Aorta (tissue), 5 donors: ENCODE results near the gene RASAL1. TPM values are rescaled to one million over a fixed set of nuclear protein-coding genes. Genes with fewer than 3 reads are reported as not detected.

Source experiments
- ATAC-seq: fragments of 200-7000 bp; cut with Tn5 transposase; one replicate; pipeline ENCODE4 v1.9.1; 2022; ENCODE audit warnings: moderate library complexity; ENCODE audit not compliant: low FRiP score
- DNase-seq, 2 donors: peaks; one replicate each; pipeline ENCODE4 v3.0.0-alpha.2; 2020
- H3K27ac ChIP-seq, 2 donors: one replicate each; pipeline ENCODE4 v1.5.1; 2013; ENCODE audit warnings: low read length in 2 of 2, mild to moderate bottlenecking in 2 of 2, moderate library complexity in 2 of 2, control low read depth in 1 of 2, inconsistent platforms in 1 of 2, low read depth in 1 of 2
- H3K27me3 ChIP-seq, 2 donors: one replicate each; pipeline ENCODE4 v1.6.1; 2013; ENCODE audit warnings: control low read depth in 1 of 2, low read length in 1 of 2, mild to moderate bottlenecking in 1 of 2, moderate library complexity in 1 of 2; ENCODE audit not compliant: insufficient read depth in 2 of 2, control insufficient read depth in 1 of 2
- H3K36me3 ChIP-seq, 2 donors: one replicate each; pipeline ENCODE4 v1.6.1; 2013; ENCODE audit warnings: control low read depth in 1 of 2, low read length in 1 of 2, mild to moderate bottlenecking in 1 of 2; ENCODE audit not compliant: insufficient read depth in 2 of 2, control insufficient read depth in 1 of 2
- H3K4me1 ChIP-seq, 2 donors: one replicate each; pipeline ENCODE4 v1.6.1; 2013; ENCODE audit warnings: low read length in 2 of 2, control low read depth in 1 of 2, mild to moderate bottlenecking in 1 of 2, moderate library complexity in 1 of 2; ENCODE audit not compliant: insufficient read depth in 2 of 2, control insufficient read depth in 1 of 2
- H3K4me3 ChIP-seq, 2 donors: one replicate each; pipeline ENCODE4 v1.5.1; 2013; ENCODE audit warnings: low read length in 2 of 2, control low read depth in 1 of 2, mild to moderate bottlenecking in 1 of 2
- H3K9me3 ChIP-seq: one replicate; pipeline ENCODE4 v1.6.1; 2013; ENCODE audit warnings: mild to moderate bottlenecking, low read length; ENCODE audit not compliant: control insufficient read depth
- WGBS, 2 donors: extraction: QIAGEN DNeasy Blood & Tissue Kit; methylation state at CpG; one replicate each; pipeline ENCODE4 v1.1.7; 2013; 5-methylcytosine and 5-hydroxymethylcytosine counted together
- intact Hi-C, 2 donors: fragments of 100-400 bp; cut with DNase I; formaldehyde crosslinking; loops; one replicate each; pipeline versions ENCODE4 v1.14.2 to v1.15.0; 2022
- polyA plus RNA-seq, 2 donors: library from polyadenylated mRNA; stranded (reverse); fragments of 200-250 nt; gene quantifications; one replicate each; pipeline ENCODE4 v1.2.3, GENCODE V29; 2013
- total RNA-seq, 2 donors: library from RNA; stranded (reverse); fragmentation: NEBNext Ultra II Directional; extraction: Animal tissue kit (Norgen Biotek cat#: 25700); gene quantifications; one replicate each; pipeline ENCODE4 v1.2.1, GENCODE V29; 2021
- donor health status: healthy with polysubstance abuse.
- donor health status: Bipolar disorder and iron deficiency.
- donor health status: DM: no; HTN: no; CAD: no.
- donor health status: DM: no; HTN: no; CAD: no.
- donor health status: DM: yes; HTN: yes; CAD: no.

Gene RASAL1
- total and polyA plus RNA-seq, 4 donors, result not detected

GRCh38 chr12:113165521-113166450, 30.2 kb upstream of the RASAL1 start:
- Histone ChIP-seq H3K36me3 (peaks cover 8 to 29% of the 10 kb centered on the region in 2 donors), H3K4me3 (no peak overlapping the region), H3K4me1 (no peaks in the 10 kb centered on the region), H3K27ac (no peak overlapping the region), H3K9me3 (no peaks in the 10 kb centered on the region), H3K27me3 (no peaks in the 10 kb centered on the region)
- no peak for ATAC-seq
- no peak for DNase-seq
- 93 to 94% methylated on average over 32 of the region's 32 CpGs for WGBS, 2 donors
- intact Hi-C loops, result no loop called here

DNA sequence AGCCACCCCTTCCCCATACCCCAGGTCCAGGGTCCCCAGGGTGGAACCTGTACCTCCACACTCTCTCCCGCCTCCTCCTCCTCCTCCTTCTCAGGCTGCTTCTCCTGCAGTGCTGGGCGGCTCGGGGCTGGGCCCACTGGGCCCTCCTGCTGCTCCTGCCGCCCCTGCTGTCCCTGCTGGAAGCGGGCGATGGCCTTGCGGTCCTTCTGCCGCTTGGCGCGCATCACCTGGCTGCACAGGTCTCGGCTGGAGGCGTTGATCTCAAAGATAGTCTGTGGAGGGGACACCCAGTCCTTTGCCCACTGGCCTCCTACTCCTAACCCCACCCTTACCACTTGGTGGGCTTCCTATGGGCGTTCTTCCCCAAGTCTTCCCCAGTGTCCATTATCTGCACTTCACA, 28.5 kb upstream of the RASAL1 start:
- Histone ChIP-seq H3K9me3 (no peaks in the 10 kb centered on the region), H3K36me3 (peaks cover 6 to 29% of the 10 kb centered on the region in 2 donors), H3K27me3 (no peaks in the 10 kb centered on the region), H3K4me3 (no peak overlapping the region), H3K27ac (no peak overlapping the region), H3K4me1 (no peaks in the 10 kb centered on the region)
- ATAC-seq (no peak), DNase-seq (no peak)
- intact Hi-C loops, result no loop called here
- WGBS, 2 donors, result 96 to 98% methylated on average over 13 of the region's 13 CpGs

GRCh38 chr12:113163030-113163360, 27.4 kb upstream of the RASAL1 start:
- H3K36me3 ChIP-seq, result peaks cover 4 to 29% of the 10 kb centered on the region in 2 donors
- WGBS, 2 donors, result 93 to 95% methylated on average over 12 of the region's 12 CpGs
- intact Hi-C loops, result no loop called here

GRCh38 chr12:113162102-113163029, 26.8 kb upstream of the RASAL1 start:
- peaks cover 4 to 29% of the 10 kb centered on the region in 2 donors for H3K36me3 ChIP-seq
- no peaks in the 10 kb centered on the region for H3K9me3 ChIP-seq
- intact Hi-C loops, result no loop called here
- no peak overlapping the region for H3K27ac ChIP-seq
- no peaks in the 10 kb centered on the region for H3K4me1 ChIP-seq
- H3K4me3 ChIP-seq, result no peak overlapping the region
- H3K27me3 ChIP-seq, result no peaks in the 10 kb centered on the region
- no peak for ATAC-seq
- peak in 1 of 2 donors; percentile 38 for DNase-seq
- WGBS, 2 donors, result 81 to 85% methylated on average over 24 to 25 of the region's 25 CpGs

More at GRCh38 chr12:113163030-113163360, 27.4 kb upstream of the RASAL1 start:
- H3K4me3 ChIP-seq, result no peak overlapping the region
- no peaks in the 10 kb centered on the region for H3K9me3 ChIP-seq
- H3K4me1 ChIP-seq, result no peaks in the 10 kb centered on the region
- no peak overlapping the region for H3K27ac ChIP-seq
- no peaks in the 10 kb centered on the region for H3K27me3 ChIP-seq
- no peak for DNase-seq
- no peak for ATAC-seq

GRCh38 chr12:113161415-113162016, 26.0 kb upstream of the RASAL1 start:
- H3K4me3 ChIP-seq, result no peak overlapping the region
- ATAC-seq, result no peak
- peaks cover 4 to 29% of the 10 kb centered on the region in 2 donors for H3K36me3 ChIP-seq
- no peak for DNase-seq
- no peaks in the 10 kb centered on the region for H3K4me1 ChIP-seq
- 69 to 72% methylated on average over 23 to 26 of the region's 26 CpGs for WGBS, 2 donors
- no peaks in the 10 kb centered on the region for H3K27me3 ChIP-seq
- H3K27ac ChIP-seq, result no peak overlapping the region
- H3K9me3 ChIP-seq, result no peaks in the 10 kb centered on the region
- intact Hi-C loops, result no loop called here

DNA sequence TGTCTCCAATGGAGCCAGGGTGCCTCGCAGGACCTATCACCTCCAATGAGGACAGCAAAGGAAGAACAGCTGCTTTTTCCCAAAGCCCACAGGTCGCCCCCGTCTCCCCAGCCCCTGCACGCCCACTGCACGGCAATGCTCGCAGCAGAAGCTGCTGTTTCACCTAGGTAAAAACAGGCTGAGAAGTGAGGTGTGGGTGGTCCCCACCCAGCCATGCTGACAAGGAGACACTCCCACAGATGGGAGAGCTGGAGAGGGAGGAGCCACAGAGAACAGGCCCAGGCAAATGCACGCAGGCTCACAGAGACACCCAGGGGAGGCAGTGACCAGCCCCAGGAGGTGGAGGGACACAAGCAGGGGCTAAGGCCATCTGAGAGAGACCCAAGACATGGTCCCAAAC, 24.4 kb upstream of the RASAL1 start:
- H3K4me1 ChIP-seq, result no peaks in the 10 kb centered on the region
- peaks cover 4 to 19% of the 10 kb centered on the region in 2 donors for H3K36me3 ChIP-seq
- H3K9me3 ChIP-seq, result no peaks in the 10 kb centered on the region
- DNase-seq (no peak), ATAC-seq (no peak)
- no peak overlapping the region for H3K27ac ChIP-seq
- intact Hi-C loops, result no loop called here
- 94 to 96% methylated on average over 7 of the region's 7 CpGs for WGBS, 2 donors
- H3K27me3 ChIP-seq, result no peaks in the 10 kb centered on the region
- H3K4me3 ChIP-seq, result no peak overlapping the region

DNA sequence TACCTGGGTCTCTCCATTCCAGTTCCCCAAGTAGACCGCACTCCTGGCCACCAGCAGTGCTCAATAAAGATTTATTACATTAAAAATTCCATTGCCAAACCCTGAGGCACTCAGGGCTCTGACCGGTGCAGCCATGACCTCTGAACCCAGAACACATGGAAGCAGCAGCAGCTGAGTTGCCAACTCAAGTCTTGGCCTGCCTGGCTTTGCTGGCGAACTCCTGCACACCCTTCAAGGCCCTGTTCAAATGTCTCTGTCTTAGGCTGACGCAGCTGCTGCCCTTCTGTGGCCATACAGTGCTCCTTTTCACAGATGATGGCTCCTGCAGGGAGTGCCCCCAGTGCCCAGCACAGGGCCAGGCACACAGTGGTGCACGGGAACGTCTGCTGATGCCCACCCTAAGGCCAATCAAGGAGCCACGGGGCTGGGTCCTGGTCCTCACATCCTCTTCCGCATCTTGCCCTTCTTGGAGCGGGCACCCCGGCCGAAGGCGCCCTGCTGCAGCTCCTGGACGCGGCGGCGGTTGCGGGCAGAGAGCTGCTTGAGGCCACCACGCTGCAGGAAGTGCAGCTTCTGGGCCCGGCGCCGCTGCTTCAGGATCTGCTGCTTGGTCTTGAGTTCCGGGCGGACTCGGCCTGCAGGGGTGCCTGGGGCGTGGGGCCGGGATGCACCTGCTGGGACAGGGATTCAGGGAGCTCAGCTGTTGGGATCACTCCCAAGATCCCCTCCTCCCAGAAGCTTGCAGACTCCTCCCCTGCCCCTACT, 23.1 kb upstream of the RASAL1 start:
- Histone ChIP-seq H3K4me1 (no peaks in the 10 kb centered on the region), H3K27ac (no peak overlapping the region), H3K36me3 (peaks cover 4 to 15% of the 10 kb centered on the region in 2 donors), H3K27me3 (no peaks in the 10 kb centered on the region), H3K9me3 (no peaks in the 10 kb centered on the region), H3K4me3 (no peak overlapping the region)
- ATAC-seq (no peak), DNase-seq (no peak)
- 96 to 97% methylated on average over 26 of the region's 26 CpGs for WGBS, 2 donors
- intact Hi-C loops, result no loop called here
